AG10803 (cell line): ENCODE data around the gene FBLN5.
A peak's percentile ranks its signal among the peaks of the same experiment; 100 is the strongest.

Experiments
- DNase-seq: peaks from one replicate; pipeline ENCODE4 v3.0.0; 2010; ENCODE audit warnings: low read depth
- H3K4me3 ChIP-seq: 2 replicates; pipeline ENCODE4 v1.5.1; 2011; ENCODE audit warnings: mild to moderate bottlenecking, low read length, control low read depth
- TF ChIP-seq, protein P1 (sequence below): conservative IDR thresholded peaks from 2 replicates; pipeline ENCODE4 v1.5.1; 2011; ENCODE audit warnings: mild to moderate bottlenecking, low read length, control low read depth, inconsistent platforms

Gene FBLN5

DNA sequence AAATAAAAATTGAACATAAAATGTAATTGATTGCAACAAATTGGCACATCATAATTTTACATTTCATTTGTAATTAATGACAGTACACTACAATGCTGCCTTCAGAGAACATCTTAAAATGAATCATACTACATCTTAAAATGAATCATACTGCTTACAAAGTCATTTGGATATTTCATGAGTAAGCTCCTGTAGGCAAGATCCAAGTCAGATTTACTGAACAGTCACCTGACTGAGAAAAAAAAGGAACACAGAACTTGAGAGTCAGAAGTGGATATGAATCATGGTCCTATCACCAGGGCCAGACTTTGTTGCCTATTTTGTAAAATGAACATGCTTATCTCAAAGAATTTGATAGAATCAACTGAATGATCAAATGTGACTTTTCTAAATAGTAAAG, 32.7 kb upstream of the FBLN5 start:
- peak; percentile 80 for DNase-seq
- H3K4me3 ChIP-seq: no peak overlapping the region
- TF ChIP-seq, protein P1, sequence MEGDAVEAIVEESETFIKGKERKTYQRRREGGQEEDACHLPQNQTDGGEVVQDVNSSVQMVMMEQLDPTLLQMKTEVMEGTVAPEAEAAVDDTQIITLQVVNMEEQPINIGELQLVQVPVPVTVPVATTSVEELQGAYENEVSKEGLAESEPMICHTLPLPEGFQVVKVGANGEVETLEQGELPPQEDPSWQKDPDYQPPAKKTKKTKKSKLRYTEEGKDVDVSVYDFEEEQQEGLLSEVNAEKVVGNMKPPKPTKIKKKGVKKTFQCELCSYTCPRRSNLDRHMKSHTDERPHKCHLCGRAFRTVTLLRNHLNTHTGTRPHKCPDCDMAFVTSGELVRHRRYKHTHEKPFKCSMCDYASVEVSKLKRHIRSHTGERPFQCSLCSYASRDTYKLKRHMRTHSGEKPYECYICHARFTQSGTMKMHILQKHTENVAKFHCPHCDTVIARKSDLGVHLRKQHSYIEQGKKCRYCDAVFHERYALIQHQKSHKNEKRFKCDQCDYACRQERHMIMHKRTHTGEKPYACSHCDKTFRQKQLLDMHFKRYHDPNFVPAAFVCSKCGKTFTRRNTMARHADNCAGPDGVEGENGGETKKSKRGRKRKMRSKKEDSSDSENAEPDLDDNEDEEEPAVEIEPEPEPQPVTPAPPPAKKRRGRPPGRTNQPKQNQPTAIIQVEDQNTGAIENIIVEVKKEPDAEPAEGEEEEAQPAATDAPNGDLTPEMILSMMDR: no peak

- DNase-seq: no peak
- TF ChIP-seq, protein P1: no peak
- no peak overlapping the region for H3K4me3 ChIP-seq
These were observed 30.4 kb upstream of the FBLN5 start for GRCh38 chr14:91977884-91978283.

GRCh38 chr14:91975763-91976162, 28.3 kb upstream of the FBLN5 start:
- DNase-seq: no peak
- TF ChIP-seq, protein P1: no peak

GRCh38 chr14:91971188-91971778, 23.8 kb upstream of the FBLN5 start:
- no peak overlapping the region for H3K4me3 ChIP-seq
- DNase-seq: no peak
- TF ChIP-seq, protein P1: no peak

More at GRCh38 chr14:91975763-91976162, 28.3 kb upstream of the FBLN5 start:
- no peak overlapping the region for H3K4me3 ChIP-seq

- no peak overlapping the region for H3K4me3 ChIP-seq
- no peak for DNase-seq
- TF ChIP-seq, protein P1: no peak
These were observed 20.8 kb upstream of the FBLN5 start for GRCh38 chr14:91968280-91968679.

DNA sequence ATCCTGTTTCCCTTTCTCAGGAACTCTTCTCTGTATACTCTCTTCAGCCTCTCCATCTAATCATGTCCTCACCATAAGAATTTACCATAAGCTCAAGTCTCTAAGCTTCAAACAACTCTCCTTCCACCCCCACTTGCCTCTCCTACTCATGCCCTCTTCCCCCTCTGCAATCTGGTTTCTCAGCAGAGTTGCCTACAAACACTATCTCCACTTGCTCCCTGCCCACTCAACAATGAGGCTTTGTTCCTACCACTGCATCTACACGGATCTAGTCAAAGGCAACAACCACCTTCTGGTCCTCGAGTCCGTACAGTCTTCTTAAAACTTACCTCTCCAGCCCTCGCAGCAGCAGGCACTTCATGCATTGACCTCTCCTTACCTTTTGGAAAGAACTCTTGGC, 17.2 kb upstream of the FBLN5 start:
- H3K4me3 ChIP-seq: no peak overlapping the region
- TF ChIP-seq, protein P1: no peak
- DNase-seq: no peak

- no peak for DNase-seq
- H3K4me3 ChIP-seq: no peak overlapping the region
- TF ChIP-seq, protein P1: no peak
These were observed 16.5 kb upstream of the FBLN5 start for GRCh38 chr14:91964011-91964410.
